Stimulated activated CD8-positive, alpha-beta memory T cell treated with anti-CD3 and anti-CD28 coated beads, Interleukin-15, amount 100 ng/mL, for 4 hours (primary cell): ENCODE data around the gene ABR.
"Not testable (repeated sequence)": the region's sequence is repeated elsewhere in the genome, so short reads cannot be mapped to it uniquely, and the experiment has no call there.

Source experiments
- DNase-seq, 2 donors: peaks; one replicate each; pipeline ENCODE4 v3.0.0-alpha.2; 2020; ENCODE audit warnings: low read depth in 2 of 2

The ABR gene

DNA sequence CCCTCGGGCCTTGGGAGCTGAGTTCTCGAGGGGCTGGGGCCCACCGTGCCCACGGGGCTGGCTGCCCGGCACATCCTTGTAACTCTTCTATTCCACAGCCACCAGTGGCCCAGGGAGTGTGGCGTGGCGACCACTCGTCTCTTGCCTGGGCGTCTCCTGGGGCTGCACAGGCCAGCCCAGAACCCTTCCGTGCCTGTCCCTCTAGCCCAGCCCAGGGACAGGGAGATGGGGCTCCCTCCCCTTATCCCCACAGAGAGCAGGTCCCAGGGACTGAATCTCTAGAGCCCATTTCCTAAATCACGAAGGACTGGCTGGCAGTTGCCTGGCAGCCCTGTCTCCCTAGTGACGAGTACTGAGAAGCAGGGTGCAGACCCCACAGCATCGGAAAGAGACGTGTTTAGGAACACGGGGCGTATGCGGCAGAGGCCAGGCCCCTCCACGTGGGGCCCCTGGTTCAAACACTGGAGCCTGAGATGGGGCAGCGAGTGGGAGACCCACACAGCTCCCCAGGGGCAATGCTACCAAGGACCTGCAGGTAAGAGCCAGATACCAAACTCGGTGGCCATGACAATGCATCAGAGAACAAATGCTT is 131.8 kb downstream of the ABR start:
- DNase-seq = no peak

DNA sequence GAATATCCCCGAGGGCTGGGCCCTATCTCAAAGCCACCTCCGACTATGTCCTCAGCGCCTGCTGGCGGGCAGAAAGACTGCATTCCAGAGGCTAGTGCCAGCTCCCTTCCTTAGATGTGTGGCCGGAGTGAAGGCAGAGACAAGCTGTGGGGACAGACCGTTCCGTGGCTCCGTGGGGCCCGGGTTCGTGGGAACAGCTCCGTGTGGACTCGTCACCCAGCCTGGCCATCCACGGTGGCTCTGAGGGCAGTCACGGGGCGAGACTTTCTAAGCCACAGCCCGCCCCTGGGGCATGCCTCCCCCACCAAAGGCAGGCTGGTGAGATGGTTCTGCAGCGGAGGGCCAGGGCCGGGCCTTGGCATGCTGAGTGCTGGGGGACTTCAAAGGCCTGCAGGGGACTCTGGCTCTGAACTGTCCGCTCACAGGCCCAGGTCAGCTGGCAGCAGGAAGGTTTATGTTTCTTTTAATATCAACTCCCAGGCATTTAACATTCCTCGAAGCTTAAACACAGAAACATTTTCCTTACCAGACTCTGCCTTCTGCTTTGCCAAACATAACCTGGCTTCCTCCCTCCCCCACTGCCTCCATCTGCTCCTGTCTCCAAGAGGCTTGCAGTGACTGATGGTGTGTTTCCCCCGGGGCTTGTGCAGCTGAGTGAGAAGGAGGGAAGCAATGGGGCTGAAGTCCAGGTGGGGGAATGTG is 132.5 kb downstream of the ABR start:
- no peak for DNase-seq

DNA sequence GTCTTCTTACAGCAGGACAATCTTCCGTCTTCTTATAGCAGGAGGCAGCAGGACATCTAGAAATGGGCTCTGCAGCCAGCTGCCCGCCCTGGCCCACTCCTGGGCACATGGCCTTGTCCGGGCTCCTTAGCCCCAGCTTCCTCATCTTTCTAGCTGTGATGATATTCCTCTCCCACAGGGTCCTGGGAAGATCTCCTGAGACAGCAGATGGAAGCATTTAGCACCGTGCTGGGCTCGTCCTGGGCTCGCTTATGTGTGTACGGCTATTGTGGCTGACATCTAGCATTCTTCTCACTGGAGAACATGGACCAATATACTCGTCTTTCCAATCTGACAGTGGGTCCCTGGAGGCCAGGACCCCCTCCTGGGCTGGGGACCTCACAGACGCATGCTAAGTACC is 134.3 kb downstream of the ABR start:
- no peak for DNase-seq

DNA sequence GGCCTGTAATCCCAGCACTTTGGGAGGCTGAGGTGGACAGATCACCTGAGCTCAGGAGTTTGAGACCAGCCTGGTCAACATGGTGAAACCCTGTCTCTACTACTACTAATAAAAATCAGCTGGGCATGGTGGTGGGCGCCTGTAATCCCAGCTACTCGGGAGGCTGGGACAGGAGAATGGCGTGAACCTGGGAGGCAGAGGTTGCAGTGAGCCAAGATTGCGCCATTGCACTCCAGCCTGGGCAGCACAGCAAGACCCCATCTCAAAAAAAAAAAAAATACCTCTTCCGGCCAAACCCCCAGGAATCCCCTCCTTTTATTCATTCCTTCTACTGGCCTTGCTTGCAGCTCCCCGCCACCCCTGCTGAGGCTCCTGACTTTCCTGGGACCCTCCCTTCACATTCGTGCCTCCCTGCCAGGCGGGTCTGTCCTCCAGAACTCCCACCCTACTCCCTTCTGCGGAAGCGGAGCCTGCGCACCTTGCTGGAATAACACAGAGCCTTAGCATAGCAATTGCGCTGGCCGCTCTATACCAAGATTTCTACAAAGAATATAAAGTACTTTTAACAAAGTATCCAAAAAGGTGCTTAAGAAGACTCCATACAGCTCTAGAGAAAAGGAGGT is 135.3 kb downstream of the ABR start:
- not testable (repeated sequence) for DNase-seq

DNA sequence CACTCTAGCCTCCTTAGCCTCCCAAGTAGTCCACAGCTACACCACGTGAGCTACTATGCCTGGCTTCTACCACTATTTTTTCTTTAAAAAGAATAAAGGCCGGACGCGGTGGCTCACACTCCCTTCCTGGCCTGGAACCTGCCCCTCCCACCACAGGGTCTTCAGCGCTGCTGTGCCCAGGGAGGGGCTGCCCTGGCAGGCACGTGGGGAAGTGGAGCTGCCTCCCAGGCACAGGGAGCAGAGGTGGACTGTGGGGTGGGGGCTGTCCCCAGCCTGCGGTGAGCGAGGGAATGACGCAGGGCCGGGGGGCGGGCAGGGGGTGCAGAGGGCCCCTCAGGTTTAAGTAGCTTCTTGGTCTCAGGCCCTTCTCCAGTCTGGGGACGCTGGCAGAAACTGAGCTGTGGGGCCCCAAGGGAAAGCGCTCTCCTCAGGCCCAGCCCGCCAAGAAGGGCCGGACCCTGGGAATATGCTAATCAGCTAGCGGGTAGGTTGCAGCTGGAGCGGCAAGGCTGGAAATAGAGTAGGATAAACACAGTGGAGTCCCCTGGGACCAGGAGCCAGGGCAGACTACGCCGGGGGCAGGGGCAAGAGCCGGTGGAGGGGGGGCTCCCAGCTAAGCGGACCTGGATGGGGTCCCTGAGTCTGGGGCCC is 136.1 kb downstream of the ABR start:
- no peak for DNase-seq

DNA sequence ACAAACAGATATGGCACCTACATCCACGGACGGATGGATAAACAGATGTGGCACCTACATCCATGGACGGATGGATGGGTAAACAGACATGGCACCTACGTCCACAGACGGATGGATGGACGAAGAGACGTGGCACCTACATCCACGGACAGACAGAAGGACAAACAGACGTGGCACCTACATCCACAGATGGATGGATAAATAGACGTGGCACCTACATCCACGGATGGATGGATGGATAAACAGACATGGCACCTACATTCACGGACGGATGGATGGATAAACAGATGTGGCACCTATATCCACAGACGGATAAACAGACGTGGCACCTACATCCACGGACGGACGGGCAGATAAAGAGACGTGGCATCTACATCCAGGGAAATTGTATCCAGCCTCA is 137.3 kb downstream of the ABR start:
- DNase-seq = no peak

DNA sequence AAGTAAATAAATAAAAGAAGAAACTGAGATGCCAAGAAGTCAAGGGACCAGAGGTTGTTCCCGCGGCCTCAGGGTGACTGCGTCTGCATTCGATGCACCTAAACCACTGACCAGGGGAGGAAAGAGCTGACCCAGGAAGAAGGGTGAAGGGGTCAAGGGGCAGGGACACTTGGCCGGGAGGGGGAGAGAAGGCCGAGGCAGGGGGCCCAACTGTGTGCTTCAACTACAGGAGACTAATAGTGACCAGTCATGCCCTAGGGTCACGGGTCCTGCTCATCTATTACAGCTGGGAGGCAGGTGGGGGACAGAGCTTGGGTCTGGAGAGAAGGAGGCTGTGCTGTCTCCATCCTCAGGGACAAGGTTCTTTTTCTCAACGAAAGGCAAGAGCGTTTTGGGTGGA is 138.0 kb downstream of the ABR start:
- no peak for DNase-seq

DNA sequence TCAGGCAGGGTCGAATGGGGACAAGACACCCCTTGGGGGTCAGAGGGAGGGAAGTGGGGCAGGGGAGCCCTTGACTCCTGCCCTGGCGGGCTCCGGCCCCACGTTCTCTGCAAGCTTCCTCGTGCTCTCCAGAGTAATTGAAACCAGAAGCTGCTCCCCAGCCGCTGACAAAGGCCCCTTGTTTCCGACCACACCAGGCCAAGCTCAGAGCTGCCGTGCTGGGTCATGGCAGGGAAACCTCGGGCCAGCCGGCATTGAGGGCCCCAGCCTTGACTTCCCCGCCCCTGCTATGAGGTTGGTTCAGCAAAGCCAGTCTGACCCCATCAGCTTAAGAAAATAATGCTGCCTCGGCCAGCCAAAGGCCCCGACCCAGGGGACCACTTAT is 139.6 kb downstream of the ABR start:
- no peak for DNase-seq

DNA sequence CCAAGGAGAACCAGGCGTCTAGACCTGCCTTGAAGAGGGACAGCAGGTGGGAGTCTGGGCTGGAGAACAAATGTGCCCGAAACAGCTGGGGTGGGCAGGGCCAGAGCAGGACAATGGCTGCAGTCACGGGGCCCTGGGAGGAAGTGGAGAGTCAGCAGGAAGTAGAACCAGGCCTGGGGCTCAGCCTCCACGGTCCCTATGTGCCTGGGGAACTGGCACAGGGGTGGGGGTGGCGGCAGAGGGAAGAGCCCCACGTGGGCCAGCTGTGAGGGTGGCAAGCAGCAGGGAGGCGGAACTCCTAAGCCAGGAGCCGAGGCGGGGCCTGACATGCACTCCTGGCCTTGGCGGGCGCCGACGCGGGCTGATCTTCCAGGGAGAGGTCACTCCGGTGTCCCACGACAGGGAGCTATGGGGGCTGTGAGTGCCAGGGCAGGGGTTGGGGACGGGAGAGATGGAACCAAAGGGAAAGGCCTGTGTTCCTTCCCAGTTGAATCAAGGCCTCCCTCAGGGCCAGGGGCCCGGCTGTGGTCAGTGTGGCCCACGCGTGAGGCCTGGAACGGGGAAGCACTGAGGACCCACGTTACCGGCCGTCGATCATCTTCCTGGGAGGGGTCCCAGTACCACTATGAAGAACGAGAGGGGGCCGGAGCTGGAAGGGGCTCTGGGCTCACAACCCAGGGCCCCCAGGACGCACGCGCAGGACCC is 140.1 kb downstream of the ABR start:
- no peak for DNase-seq

DNA sequence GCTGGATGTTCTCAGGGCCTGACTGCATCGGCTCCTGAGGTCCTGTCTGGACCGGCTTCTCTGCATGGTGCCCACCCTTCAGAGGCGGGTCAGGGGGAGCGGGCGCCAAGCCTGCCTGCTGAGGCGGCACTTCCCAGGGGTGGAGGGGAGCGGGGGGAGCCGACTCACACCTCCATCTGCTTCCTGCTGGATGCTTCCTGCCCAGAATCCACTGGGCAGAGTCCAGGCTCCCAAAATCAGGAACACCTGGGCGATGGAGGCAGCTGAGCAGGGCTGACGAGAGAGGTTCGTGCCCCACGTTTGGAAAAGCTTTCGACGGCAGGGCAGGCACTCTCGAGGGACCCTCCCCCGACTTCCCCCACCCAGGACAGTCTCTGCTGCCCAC is 140.7 kb downstream of the ABR start:
- DNase-seq = no peak

DNA sequence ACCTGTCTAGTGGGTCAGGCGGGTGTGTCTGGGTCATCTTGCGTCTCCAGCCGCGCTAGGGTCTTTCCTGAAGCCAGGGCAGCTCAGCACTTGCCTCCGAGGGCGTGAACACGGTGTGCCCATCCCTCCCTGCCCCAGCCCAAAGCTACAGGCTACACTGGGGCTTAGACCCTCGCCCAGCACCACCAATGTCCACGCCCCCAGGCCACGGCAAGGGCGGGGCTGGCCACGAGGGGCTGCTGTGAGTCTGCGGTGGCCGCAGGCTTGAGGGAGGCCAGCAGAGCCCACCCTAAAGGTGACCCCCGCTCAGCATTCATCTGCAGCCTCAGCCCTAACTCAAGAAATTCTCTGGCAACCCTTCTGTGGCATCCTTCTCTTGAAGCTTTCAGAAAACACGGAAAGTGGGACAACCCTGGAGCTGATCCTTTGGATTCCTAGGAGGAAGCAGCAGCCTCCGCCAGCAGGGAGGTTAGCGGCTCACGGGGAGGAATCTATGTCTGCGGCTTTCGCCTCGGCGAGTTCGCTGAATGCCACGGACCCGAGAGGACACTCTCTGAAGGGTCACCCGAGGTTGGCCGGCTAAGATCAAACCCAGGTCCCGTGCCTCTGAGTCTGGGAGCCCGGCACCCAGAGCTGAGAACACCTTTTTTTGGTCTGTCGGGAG is 141.2 kb downstream of the ABR start:
- DNase-seq = no peak

DNA sequence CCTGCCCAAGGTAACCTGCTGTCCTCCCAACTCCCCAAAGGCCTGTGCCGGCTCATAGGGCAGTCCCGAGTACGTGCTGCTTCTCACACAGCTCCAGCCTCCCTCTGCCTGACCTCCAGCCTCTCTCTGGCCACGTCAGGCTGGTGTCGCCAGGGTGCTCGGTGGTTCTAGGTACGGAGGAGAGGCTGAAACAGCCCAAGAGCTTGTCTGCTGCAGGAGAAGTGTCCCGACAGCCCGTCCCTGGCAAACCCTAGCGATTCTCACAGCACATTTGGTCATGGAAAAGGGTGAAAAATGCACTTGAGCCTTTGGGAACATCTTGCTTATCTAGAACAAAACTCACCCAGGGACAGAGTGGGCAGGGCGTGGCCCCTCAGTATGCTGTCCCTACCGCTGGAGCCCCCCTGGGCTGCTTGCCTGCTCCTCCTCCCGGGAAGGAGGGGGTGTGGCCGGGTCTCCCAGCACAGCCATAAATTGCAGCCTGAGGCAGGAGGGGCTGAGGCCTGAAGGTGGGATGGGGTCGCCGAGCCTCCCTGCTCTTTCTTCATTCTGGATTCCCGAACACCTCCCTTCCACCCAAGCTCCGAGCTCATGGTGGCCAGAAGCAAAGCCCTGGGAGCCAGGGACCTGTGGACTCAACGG is 142.4 kb downstream of the ABR start:
- DNase-seq = no peak

DNA sequence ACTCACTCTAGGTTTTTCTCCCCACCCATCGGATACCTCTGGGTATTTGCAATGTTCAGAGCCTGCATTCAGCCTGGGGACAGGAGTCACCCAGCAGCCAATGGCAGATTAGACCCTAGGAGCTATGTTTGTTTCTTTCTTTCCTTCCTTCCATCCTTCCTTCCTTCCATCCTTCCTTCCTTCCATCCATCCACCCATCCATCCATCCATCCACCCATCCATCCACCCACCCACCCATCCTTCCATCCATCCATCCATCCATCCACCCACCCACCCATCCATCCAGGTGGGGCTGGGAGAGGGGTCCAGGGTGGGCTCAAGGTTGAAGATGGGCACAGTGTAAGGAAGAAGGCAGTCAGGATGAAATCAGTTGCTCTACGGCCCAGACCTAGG is 142.9 kb downstream of the ABR start:
- DNase-seq = no peak

DNA sequence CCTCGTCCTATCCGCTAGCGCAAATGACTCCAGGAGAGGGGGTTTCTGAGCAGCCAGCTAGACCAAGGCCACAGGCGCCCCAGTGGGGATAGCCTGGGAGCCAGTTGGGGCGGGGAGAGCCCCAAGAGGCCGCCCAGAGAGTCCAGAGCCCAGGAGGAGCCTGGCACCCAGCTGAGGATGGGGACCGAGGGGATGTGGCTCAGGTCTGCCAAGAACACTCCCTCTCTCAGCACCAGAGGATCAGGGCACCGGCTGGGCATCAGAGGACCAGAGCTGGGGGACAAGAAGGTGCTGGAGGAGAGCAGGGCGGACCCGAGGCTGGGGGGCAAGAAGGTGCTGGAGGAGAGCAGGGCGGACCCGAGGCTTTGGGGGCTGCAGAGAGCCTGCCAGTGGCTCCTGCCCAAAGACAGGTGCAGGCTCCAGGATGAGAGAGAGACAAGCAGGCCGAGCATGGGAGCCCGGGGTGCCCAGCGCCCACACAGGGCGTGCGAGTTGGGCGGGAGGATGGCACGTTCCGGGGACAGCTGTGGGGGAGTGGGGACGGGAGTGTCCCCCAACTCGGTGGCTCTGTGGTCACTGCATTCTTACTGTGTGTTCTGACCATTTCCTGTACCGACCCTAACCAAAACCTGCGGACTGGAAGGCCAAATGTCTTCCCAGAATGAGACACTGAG is 143.5 kb downstream of the ABR start:
- DNase-seq = no peak

DNA sequence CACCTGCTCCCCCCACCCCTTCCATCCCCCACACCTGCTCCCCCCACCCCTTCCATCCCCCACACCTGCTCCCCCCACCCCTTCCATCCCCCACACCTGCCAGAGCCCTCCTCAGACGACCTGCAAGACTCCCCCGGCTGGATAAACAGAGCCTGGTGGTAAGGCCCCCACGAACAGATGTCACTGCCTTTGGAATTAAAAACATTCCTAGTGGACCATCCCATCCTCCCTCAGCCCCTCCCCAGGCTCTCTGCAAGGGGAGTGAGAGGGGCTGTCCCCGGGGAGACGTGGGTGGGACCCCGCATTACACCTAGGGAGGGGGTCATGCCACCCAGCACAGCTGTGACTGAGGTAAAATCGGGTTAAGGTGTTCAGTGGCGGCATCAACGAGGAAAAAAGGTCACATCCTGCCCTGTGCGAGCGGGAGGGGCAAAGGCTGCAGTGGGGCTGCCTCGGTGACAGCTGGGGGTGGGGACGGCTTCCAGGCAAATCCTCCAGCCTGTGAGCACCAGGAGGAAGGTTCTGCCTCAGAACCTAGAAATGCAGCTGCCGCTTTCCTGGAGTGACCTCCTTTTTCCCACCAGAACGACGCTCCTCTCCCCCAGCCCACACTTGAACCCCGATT is 144.1 kb downstream of the ABR start:
- no peak for DNase-seq

DNA sequence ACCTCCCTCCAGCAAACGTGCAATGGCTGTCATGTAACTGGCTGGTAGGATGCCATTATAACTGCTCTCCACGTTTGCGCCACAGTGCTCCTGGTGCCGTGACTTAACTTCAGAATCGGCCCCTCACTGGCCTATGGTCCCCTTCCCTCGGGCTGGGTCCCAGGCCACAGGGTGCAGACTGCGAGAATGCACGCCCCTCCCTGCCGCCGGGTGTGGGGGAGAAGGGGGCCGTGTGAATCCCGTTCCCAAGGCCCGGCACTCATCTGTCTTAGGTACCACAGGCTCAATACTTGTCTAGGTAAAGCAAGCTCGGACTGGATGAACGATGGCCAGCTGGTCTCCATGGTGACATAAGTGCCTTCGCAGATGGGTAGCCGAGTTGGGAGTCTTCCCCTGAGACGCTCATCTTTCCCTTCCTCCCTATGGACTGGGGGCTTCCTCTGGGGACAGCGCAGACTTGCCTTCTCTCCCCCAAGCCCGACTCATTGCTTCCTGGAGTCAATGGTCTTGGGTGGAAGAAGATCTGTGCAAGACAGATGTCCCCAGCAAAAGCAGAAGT is 145.1 kb downstream of the ABR start:
- no peak for DNase-seq

DNA sequence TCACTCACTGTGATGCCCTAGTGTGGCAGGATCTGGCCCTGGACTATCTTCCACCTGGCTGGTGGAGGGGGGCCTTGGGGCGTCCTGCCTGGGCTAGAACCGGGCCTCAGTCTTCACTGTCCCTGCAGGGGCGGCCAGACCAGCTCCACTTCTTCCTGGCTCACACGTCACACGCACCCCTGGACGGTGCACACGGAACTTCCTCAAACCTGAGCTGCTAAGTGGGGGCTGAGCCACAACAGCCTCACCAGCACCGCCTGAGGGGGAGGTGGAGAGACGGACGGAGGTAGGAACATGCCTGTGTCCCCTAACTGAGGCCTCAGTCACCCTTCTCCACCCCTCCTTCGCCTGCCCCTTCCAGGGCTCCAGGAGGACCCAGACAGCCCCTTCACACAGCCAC is 146.3 kb downstream of the ABR start:
- no peak for DNase-seq

DNA sequence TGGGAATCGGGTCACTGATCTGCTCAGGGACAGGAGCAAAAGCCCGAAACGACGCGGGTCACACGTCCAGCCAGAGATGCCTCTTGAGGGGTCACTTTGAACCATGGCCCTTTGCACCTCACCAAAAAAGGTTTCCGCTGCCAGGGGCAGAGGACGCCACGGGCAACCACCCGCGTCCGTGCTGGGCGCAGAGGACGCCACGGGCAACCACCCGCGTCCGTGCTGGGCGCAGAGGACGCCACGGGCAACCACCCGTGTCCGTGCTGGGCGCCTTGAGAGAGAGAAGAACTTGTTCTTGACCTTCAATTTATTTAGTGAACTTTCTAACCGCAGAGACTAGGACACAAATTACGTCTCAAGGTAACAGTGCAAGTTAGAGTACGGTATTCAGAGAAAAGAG is 147.4 kb downstream of the ABR start:
- no peak for DNase-seq

DNA sequence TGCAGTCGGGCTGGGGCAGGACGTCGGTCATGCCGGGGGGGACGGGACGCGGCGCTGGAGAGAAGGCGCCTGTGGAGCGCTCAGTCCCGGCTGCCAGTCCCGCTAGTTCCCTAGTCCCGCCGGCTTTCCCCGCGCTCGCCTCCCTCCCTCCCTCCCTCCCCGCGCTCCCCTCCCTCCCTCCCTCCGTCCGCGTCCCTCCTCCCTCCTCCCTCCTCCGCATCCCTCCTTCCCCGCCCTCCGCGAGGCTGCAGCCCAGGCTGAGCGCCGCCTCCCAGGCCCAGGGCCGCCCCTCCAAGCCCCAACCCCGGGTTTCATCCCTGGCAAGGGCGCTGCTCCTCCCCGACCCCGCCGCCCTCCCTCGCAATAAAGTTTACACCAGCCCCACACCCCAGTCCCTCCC is 148.1 kb downstream of the ABR start:
- no peak for DNase-seq
